ENCODE data around the gene UGT1A5. TPM values are rescaled to one million over a fixed set of nuclear protein-coding genes. Genes with fewer than 3 reads are reported as not detected.

The UGT1A5 gene
- total and polyA plus RNA-seq, 2 experiments from 2014 or later = not detected

GRCh38 chr2:233756429-233757081 is 43.8 kb downstream of the UGT1A5 start:
- H3K27me3 Mint-ChIP-seq (ENCODE audit: insufficient read depth, low read depth, poor library complexity) = no peaks in the 10 kb centered on the region

More at GRCh38 chr2:233756429-233757081, 43.8 kb downstream of the UGT1A5 start:
- no peaks in the 10 kb centered on the region for H3K36me3 ChIP-seq (ENCODE audit: insufficient read depth)
- H3K4me2 ChIP-seq = no peak overlapping the region
- no peak overlapping the region for H3K4me3 ChIP-seq
- no peaks in the 10 kb centered on the region for H3K79me2 ChIP-seq (replicated peaks; ENCODE audit: insufficient read depth)
- DNase-seq (ENCODE audit: low spot score) (no peak), ATAC-seq (no peak)
- no peak overlapping the region for H3K27ac ChIP-seq (ENCODE audit: low read depth)
- TF ChIP-seq ZNF331 (CRISPR knock-in tag; IDR thresholded peaks at IDR 0.05; ENCODE audit: low read depth) (no peak), EZH2phosphoT487 (IDR thresholded peaks at IDR 0.05; ENCODE audit: unreplicated experiment) (no peak), POLR2AphosphoS5 (IDR thresholded peaks at IDR 0.05; ENCODE audit: low read depth) (no peak), ZNF462 (CRISPR knock-in tag; IDR thresholded peaks at IDR 0.05) (no peak), EZH2 (IDR thresholded peaks at IDR 0.05; ENCODE audit: low read depth, unreplicated experiment) (no peak), ZNF114 (CRISPR knock-in tag; IDR thresholded peaks at IDR 0.05) (no peak), JUNB (IDR thresholded peaks at IDR 0.05; ENCODE audit: unreplicated experiment) (no peak)
- TF ChIP-seq, protein P1, sequence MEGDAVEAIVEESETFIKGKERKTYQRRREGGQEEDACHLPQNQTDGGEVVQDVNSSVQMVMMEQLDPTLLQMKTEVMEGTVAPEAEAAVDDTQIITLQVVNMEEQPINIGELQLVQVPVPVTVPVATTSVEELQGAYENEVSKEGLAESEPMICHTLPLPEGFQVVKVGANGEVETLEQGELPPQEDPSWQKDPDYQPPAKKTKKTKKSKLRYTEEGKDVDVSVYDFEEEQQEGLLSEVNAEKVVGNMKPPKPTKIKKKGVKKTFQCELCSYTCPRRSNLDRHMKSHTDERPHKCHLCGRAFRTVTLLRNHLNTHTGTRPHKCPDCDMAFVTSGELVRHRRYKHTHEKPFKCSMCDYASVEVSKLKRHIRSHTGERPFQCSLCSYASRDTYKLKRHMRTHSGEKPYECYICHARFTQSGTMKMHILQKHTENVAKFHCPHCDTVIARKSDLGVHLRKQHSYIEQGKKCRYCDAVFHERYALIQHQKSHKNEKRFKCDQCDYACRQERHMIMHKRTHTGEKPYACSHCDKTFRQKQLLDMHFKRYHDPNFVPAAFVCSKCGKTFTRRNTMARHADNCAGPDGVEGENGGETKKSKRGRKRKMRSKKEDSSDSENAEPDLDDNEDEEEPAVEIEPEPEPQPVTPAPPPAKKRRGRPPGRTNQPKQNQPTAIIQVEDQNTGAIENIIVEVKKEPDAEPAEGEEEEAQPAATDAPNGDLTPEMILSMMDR (conservative IDR thresholded peaks at IDR 0.05; ENCODE audit: low read depth in 2 of 2) = no peak
- no peaks in the 10 kb centered on the region for H3F3A ChIP-seq (replicated peaks; ENCODE audit: low read depth)
- H4K20me1 ChIP-seq (replicated peaks; ENCODE audit: insufficient read depth) = no peaks in the 10 kb centered on the region
- no peaks in the 10 kb centered on the region; the same call in 2 of the 3 replicates for H3K4me1 Mint-ChIP-seq
- H3K4me1 ChIP-seq (ENCODE audit: insufficient read depth) = no peaks in the 10 kb centered on the region
- peaks cover 21% of the 10 kb centered on the region; the same call in 2 of the 3 replicates for H3K9me3 Mint-ChIP-seq
- peaks cover 4% of the 10 kb centered on the region; the same call in 1 of the 2 replicates for H3K9me2 ChIP-seq (ENCODE audit: insufficient read depth)
- no peaks in the 10 kb centered on the region; the same call in 2 of the 3 replicates for H3K36me3 Mint-ChIP-seq (ENCODE audit: low read depth)
- no peak overlapping the region for H3K27ac Mint-ChIP-seq
- no peaks in the 10 kb centered on the region for H3K27me3 ChIP-seq (ENCODE audit: insufficient read depth)
- H2AFZ ChIP-seq = no peak overlapping the region
- H3K4me3 Mint-ChIP-seq = no peak overlapping the region

Measured in GM23338 (cell line).